ENCODE results near the gene SLC2A13.

DNA sequence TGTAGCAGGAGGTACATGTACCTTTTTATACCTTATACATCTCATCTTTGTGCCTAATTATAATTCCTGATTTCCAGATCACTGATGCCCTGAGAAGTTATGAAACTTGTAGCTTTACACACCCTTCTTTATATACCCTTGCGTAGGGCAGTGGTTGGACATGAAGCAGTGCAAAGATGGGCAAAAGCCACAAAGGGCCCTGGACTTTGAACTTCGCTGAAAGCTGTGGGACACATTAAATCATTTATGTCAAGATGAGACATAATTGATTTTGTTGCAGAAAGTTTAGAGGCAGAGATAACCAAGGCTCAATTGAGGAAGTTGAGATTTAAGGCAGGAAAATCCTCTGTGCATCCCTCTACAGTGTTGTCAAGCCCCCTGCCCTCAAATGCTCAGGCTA lies 170.0 kb downstream of the SLC2A13 start:
- TF ChIP-seq POLR2AphosphoS5 (IDR thresholded peaks at IDR 0.05) (no peak), CTCF (IDR thresholded peaks at IDR 0.05 in 8 of 11, conservative IDR thresholded peaks at IDR 0.05 in 3 of 11) (no peak), POLR2A (IDR thresholded peaks at IDR 0.05) (no peak)
